ENCODE results near the gene TGFBI. TPM values are rescaled to one million over a fixed set of nuclear protein-coding genes. Genes with fewer than 3 reads are reported as not detected.

The TGFBI gene
- total RNA-seq, 4 donors from 2014 or later = 7.3 to 63.5 (median 33.3) TPM

- intact Hi-C loops (cut with DNase I) = no loop called here
- TF ChIP-seq CTCF (IDR thresholded peaks at IDR 0.05) (no peak), POLR2A (IDR thresholded peaks at IDR 0.05) (no peak)
- no peak overlapping the region for H3K27ac ChIP-seq
- no peak for DNase-seq
- no peaks in the 10 kb centered on the region for H3K36me3 ChIP-seq
- no peak overlapping the region for H3K4me3 ChIP-seq
- H3K27me3 ChIP-seq = peaks cover 0 to 16% (median 0%) of the 10 kb centered on the region in 4 donors
- H3K4me1 ChIP-seq = peaks cover 0 to 20% (median 11%) of the 10 kb centered on the region in 3 donors
- 81 to 85% methylated on average over 6 of the region's 6 CpGs for WGBS, 2 donors
- H3K9me3 ChIP-seq = no peaks in the 10 kb centered on the region
Observed at GRCh38 chr5:135991429-135991828, 37.4 kb upstream of the TGFBI start.

GRCh38 chr5:135993335-135993879 is 35.4 kb upstream of the TGFBI start:
- Histone ChIP-seq H3K27ac (peak overlapping the region in 3 of 4 donors; percentile 37 to 62 (median 42)), H3K4me3 (no peak overlapping the region), H3K9me3 (no peaks in the 10 kb centered on the region), H3K36me3 (no peaks in the 10 kb centered on the region), H3K4me1 (peaks cover 0 to 20% (median 11%) of the 10 kb centered on the region in 3 donors), H3K27me3 (peaks cover 0 to 22% (median 0%) of the 10 kb centered on the region in 4 donors)
- TF ChIP-seq POLR2A (IDR thresholded peaks at IDR 0.05) = no peak
- no peak for TF ChIP-seq CTCF (IDR thresholded peaks at IDR 0.05)
- DNase-seq = no peak
- intact Hi-C loops (cut with DNase I) = no loop called here
- WGBS, 2 donors = 57 to 64% methylated on average over 6 of the region's 6 CpGs

DNA sequence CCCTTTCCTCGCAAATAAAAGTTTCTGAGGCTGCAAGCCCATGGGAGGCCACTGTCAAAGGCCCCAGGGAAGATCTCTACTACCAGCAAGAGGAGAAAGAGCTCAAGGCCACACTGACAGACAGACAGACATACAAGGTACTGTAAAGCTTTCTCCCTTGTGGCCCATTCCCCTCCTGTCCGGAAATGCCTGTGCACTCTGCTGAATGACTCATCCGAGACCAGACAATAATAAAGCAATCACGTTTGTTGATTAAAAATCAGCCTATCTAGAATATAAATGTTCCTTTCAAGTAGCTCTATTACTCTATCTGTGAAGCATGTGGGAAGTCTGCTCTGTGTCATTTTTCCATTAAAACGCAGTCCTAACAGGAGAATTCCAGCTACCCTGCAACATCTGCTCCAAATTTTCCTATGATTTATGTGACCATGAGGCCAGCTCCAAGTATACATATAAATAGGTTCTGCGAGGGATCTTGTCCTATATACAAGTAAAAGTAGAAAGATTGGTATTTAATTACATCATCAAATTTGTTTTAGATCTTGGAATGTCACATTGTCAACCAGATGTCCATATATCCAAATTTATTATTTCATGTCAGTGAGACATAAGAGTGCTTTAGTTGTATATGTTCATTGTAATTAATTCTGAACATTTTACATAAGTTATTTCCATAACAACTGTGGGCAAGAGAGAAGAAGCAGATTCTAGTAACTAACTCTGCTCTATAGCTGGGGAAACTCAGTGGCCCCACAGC is 34.7 kb upstream of the TGFBI start:
- Histone ChIP-seq H3K4me1 (peaks cover 0 to 20% (median 11%) of the 10 kb centered on the region in 3 donors), H3K36me3 (no peaks in the 10 kb centered on the region), H3K4me3 (no peak overlapping the region), H3K9me3 (no peaks in the 10 kb centered on the region), H3K27ac (peak overlapping the region in 3 of 4 donors; percentile 37 to 62 (median 42)), H3K27me3 (peaks cover 0 to 27% (median 0%) of the 10 kb centered on the region in 4 donors)
- 38 to 44% methylated on average over 6 of the region's 6 CpGs for WGBS, 2 donors
- intact Hi-C loops (cut with DNase I) = no loop called here
- TF ChIP-seq CTCF (IDR thresholded peaks at IDR 0.05) = no peak
- TF ChIP-seq POLR2A (IDR thresholded peaks at IDR 0.05) = no peak
- no peak for DNase-seq

DNA sequence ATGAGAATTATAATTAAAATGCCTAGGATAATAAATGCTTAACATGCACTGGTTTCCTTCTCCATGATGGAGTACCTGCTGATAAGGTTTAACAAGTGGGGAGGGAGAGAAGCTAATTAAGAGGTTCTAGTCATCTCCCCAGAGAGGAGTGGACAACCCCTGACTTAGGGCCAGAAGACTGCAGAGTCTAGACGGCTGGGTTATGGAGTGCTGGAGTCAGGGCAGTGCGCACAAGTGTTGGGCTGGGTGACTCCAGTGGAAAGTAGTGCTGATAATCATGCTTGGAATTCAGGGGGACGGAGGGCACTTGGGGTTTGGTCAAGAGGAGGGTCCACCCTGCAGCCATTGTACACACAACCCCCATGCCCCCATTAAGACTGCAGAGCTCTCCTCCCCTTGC is 32.8 kb upstream of the TGFBI start:
- Histone ChIP-seq H3K4me3 (no peak overlapping the region), H3K4me1 (peaks cover 0 to 11% (median 10%) of the 10 kb centered on the region in 3 donors), H3K36me3 (no peaks in the 10 kb centered on the region), H3K27ac (no peak overlapping the region), H3K9me3 (no peaks in the 10 kb centered on the region), H3K27me3 (peaks cover 0 to 18% (median 0%) of the 10 kb centered on the region in 4 donors)
- TF ChIP-seq CTCF (IDR thresholded peaks at IDR 0.05) (no peak), POLR2A (IDR thresholded peaks at IDR 0.05) (no peak)
- intact Hi-C loops (cut with DNase I) = no loop called here
- 73 to 100% methylated on average over 2 to 3 of the region's 3 CpGs for WGBS, 2 donors
- no peak for DNase-seq

DNA sequence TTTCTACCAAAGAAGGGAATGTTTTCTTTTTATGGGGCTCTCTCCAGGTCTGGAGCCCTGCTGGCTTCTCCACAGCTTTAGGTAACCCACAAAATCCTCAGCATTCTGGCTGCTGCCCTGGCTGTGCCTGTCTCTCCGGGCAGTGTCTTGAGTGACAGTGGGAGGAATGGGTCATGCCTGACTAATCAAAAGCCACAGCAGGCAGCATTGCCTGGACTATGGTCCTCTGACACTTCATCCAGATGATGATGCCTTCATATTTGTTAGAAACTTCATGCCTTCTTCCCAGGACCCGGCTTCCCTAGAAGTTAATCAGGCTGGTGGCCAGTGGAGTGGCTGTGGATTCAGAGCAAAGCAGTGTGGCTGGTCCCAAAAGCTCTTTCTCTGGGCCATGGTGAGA is 32.2 kb upstream of the TGFBI start:
- H3K36me3 ChIP-seq = no peaks in the 10 kb centered on the region
- H3K9me3 ChIP-seq = no peaks in the 10 kb centered on the region
- peaks cover 0 to 15% (median 0%) of the 10 kb centered on the region in 4 donors for H3K27me3 ChIP-seq
- no peak for TF ChIP-seq CTCF (IDR thresholded peaks at IDR 0.05)
- H3K4me3 ChIP-seq = no peak overlapping the region
- 37 to 83% methylated on average over 2 of the region's 2 CpGs for WGBS, 2 donors
- intact Hi-C loops (cut with DNase I) = no loop called here
- peaks cover 0 to 11% (median 10%) of the 10 kb centered on the region in 3 donors for H3K4me1 ChIP-seq
- no peak for DNase-seq
- H3K27ac ChIP-seq = no peak overlapping the region

Data from esophagus squamous epithelium (tissue), 5 donors.